WTC11 (cell line): Measurements from ENCODE around the gene TTR. TPM values are rescaled to one million over a fixed set of nuclear protein-coding genes. Genes with fewer than 3 reads are reported as not detected.

Experiments
- ATAC-seq: fragments of 200-7000 bp; cut with Tn5 transposase; 2 replicates; pipeline ENCODE4 v1.10.0; 2021; ENCODE audit warnings: mild to moderate bottlenecking, moderate library complexity
- CTCF ChIA-PET: fragments of 300-600 bp; sonication (Branson Sonifier 250); formaldehyde crosslinking; loops from one replicate; lab custom pipeline; 2021; ENCODE audit warnings: antibody characterized with exemption; lab: Charles Lee
- POLR2A ChIA-PET: fragments of 350-600 bp; sonication (Branson Sonifier 250); formaldehyde crosslinking; loops from one replicate; lab custom pipeline; 2021; ENCODE audit warnings: antibody characterized with exemption; lab: Charles Lee
- DNase-seq: peaks from one replicate; pipeline ENCODE4 v3.0.0; 2021; ENCODE audit warnings: low spot score
- H3K27ac Mint-ChIP-seq: 2 replicates; pipeline ENCODE4 v1.8.0; 2021; ENCODE audit warnings: mixed read lengths
- H3K27me3 Mint-ChIP-seq: 2 replicates; pipeline ENCODE4 v1.8.0; 2021; ENCODE audit warnings: low read depth, mild to moderate bottlenecking, moderate library complexity, mixed read lengths
- H3K36me3 Mint-ChIP-seq: 2 replicates; pipeline ENCODE4 v1.8.0; 2021; ENCODE audit warnings: mixed read lengths
- H3K4me1 Mint-ChIP-seq: 2 replicates; pipeline ENCODE4 v1.8.0; 2022; ENCODE audit warnings: mixed read lengths
- H3K4me3 Mint-ChIP-seq: 2 replicates; pipeline ENCODE4 v1.8.0; 2021; ENCODE audit warnings: mild to moderate bottlenecking, moderate library complexity, mixed read lengths
- H3K9me3 Mint-ChIP-seq: 2 replicates; pipeline ENCODE4 v1.8.0; 2021; ENCODE audit warnings: mixed read lengths
- ATF1 ChIP-seq: sonication (generic); formaldehyde crosslinking; IDR thresholded peaks from 2 replicates; pipeline ENCODE4 v1.8.1; 2023; ENCODE audit warnings: mild to moderate bottlenecking, moderate library complexity, missing genetic modification reagents
- CREB1 ChIP-seq: sonication (generic); formaldehyde crosslinking; IDR thresholded peaks from 2 replicates; pipeline ENCODE4 v1.8.0; 2023; ENCODE audit warnings: mild to moderate bottlenecking, missing genetic modification reagents
- CREM ChIP-seq: sonication (generic); formaldehyde crosslinking; IDR thresholded peaks from 2 replicates; pipeline ENCODE4 v1.8.1; 2022; ENCODE audit warnings: mild to moderate bottlenecking, missing genetic modification reagents, moderate library complexity
- FOXJ3 ChIP-seq: sonication (generic); formaldehyde crosslinking; IDR thresholded peaks from 2 replicates; pipeline ENCODE4 v1.9.0; 2021; ENCODE audit warnings: missing genetic modification reagents, mild to moderate bottlenecking, borderline replicate concordance
- FOXP1 ChIP-seq: sonication (generic); formaldehyde crosslinking; IDR thresholded peaks from 2 replicates; pipeline ENCODE4 v1.8.0; 2022; ENCODE audit warnings: missing genetic modification reagents, mild to moderate bottlenecking, moderate library complexity, borderline replicate concordance
- GRHL2 ChIP-seq: fragments of 250-450 bp; sonication (Bioruptor Pico); IDR thresholded peaks from 2 replicates; pipeline ENCODE4 v1.8.0; 2022; ENCODE audit warnings: mild to moderate bottlenecking, moderate library complexity; ENCODE audit not compliant: insufficient replicate concordance, severe bottlenecking
- GTF2I ChIP-seq: fragments of 250-450 bp; sonication (Bioruptor Pico); conservative IDR thresholded peaks from 2 replicates; pipeline ENCODE4 v1.4.0; 2021; ENCODE audit warnings: mild to moderate bottlenecking
- NFE2L1 ChIP-seq: sonication (generic); formaldehyde crosslinking; IDR thresholded peaks from 2 replicates; pipeline ENCODE4 v1.8.1; 2023; ENCODE audit warnings: missing genetic modification reagents
- PRRX2 ChIP-seq: fragments of 250-450 bp; sonication (Bioruptor Pico); IDR thresholded peaks from 2 replicates; pipeline ENCODE4 v1.8.0; 2021; ENCODE audit warnings: mild to moderate bottlenecking
- SMAD4 ChIP-seq: sonication (generic); formaldehyde crosslinking; IDR thresholded peaks from 2 replicates; pipeline ENCODE4 v1.8.0; 2022; ENCODE audit warnings: mild to moderate bottlenecking, missing genetic modification reagents
- ZBTB21 ChIP-seq: sonication (generic); formaldehyde crosslinking; IDR thresholded peaks from 2 replicates; pipeline ENCODE4 v1.8.1; 2023; ENCODE audit warnings: mild to moderate bottlenecking, missing genetic modification reagents, borderline replicate concordance
- ZNF121 ChIP-seq: sonication (generic); formaldehyde crosslinking; IDR thresholded peaks from 2 replicates; pipeline ENCODE4 v1.8.0; 2023; ENCODE audit warnings: missing genetic modification reagents
- ZNF263 ChIP-seq: sonication (generic); formaldehyde crosslinking; IDR thresholded peaks from 2 replicates; pipeline ENCODE4 v1.8.1; 2022; ENCODE audit warnings: low read depth, mild to moderate bottlenecking, moderate library complexity, missing genetic modification reagents
- ZNF416 ChIP-seq: fragments of 250-450 bp; sonication (Bioruptor Pico); IDR thresholded peaks from 2 replicates; pipeline ENCODE4 v1.9.0; 2021; ENCODE audit warnings: mild to moderate bottlenecking, inconsistent platforms
- total RNA-seq: library from RNA; stranded (reverse); gene quantifications from 3 replicates; pipeline ENCODE4 v1.2.3, GENCODE V29; 2021
- TF ChIP-seq, protein P1 (sequence below): fragments of 250-450 bp; sonication (Bioruptor Pico); IDR thresholded peaks from 2 replicates; pipeline ENCODE4 v1.9.0; 2021; ENCODE audit warnings: mild to moderate bottlenecking
- TF ChIP-seq, protein P2 (sequence below): sonication (generic); formaldehyde crosslinking; IDR thresholded peaks from 2 replicates; pipeline ENCODE4 v1.8.1; 2022; ENCODE audit warnings: missing genetic modification reagents, borderline replicate concordance
- TF ChIP-seq, protein P3 (sequence below): sonication (generic); formaldehyde crosslinking; IDR thresholded peaks from 2 replicates; pipeline ENCODE4 v1.8.0; 2022; ENCODE audit warnings: missing genetic modification reagents
- TF ChIP-seq, protein P4 (sequence below): fragments of 250-450 bp; sonication (Bioruptor Pico); IDR thresholded peaks from 2 replicates; pipeline ENCODE4 v2.1.2; 2022; ENCODE audit warnings: mild to moderate bottlenecking, moderate library complexity
- TF ChIP-seq, protein P5 (sequence below): sonication (generic); formaldehyde crosslinking; conservative IDR thresholded peaks from 2 replicates; pipeline ENCODE4 v1.8.1; 2023; ENCODE audit warnings: mild to moderate bottlenecking, low read depth, missing genetic modification reagents, moderate library complexity
- TF ChIP-seq, protein P6 (sequence below): sonication (generic); formaldehyde crosslinking; IDR thresholded peaks from 2 replicates; pipeline ENCODE4 v1.8.0; 2022; ENCODE audit warnings: mild to moderate bottlenecking, missing genetic modification reagents

The TTR gene
- total RNA-seq, 1 experiment from 2014 or later = 1.0 TPM

DNA sequence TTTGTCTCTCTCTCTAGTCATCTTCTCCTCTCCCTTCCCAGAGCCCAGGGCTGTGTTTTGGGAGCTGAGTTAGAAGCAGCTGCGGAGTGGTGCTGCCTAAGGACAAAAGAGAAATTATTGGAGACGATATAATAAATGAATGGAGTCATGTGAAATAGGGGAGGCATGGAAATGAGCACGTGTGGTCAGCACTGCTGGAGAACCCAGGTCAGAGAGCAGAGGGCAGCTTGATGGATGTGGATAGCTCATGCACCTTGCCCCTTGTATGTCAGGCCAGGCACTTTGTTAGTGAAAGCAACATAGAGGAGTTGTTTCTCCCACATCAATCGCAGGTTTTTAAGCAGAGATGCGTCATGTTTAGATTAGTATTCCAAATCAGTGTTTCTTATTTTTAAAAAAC, 15.7 kb downstream of the TTR start:
- Mint-ChIP-seq H3K4me3 (no peak overlapping the region), H3K9me3 (0 out of 2 replicates have a peak, but pooled peaks cover 3% of the 10 kb centered on the region), H3K4me1 (peaks cover 20% of the 10 kb centered on the region), H3K27ac (no peak overlapping the region), H3K27me3 (no peaks in the 10 kb centered on the region), H3K36me3 (no peaks in the 10 kb centered on the region)
- TF ChIP-seq NFE2L1 (CRISPR knock-in tag) (no peak), SMAD4 (CRISPR knock-in tag) (no peak), FOXP1 (CRISPR knock-in tag) (no peak), GTF2I (CRISPR knock-in tag) (no peak), ZNF263 (CRISPR knock-in tag) (no peak), CREB1 (CRISPR knock-in tag) (no peak), FOXJ3 (CRISPR knock-in tag) (no peak)
- TF ChIP-seq, protein P1, sequence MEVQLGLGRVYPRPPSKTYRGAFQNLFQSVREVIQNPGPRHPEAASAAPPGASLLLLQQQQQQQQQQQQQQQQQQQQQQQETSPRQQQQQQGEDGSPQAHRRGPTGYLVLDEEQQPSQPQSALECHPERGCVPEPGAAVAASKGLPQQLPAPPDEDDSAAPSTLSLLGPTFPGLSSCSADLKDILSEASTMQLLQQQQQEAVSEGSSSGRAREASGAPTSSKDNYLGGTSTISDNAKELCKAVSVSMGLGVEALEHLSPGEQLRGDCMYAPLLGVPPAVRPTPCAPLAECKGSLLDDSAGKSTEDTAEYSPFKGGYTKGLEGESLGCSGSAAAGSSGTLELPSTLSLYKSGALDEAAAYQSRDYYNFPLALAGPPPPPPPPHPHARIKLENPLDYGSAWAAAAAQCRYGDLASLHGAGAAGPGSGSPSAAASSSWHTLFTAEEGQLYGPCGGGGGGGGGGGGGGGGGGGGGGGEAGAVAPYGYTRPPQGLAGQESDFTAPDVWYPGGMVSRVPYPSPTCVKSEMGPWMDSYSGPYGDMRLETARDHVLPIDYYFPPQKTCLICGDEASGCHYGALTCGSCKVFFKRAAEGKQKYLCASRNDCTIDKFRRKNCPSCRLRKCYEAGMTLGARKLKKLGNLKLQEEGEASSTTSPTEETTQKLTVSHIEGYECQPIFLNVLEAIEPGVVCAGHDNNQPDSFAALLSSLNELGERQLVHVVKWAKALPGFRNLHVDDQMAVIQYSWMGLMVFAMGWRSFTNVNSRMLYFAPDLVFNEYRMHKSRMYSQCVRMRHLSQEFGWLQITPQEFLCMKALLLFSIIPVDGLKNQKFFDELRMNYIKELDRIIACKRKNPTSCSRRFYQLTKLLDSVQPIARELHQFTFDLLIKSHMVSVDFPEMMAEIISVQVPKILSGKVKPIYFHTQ (CRISPR knock-in tag) = no peak
- TF ChIP-seq, protein P2, sequence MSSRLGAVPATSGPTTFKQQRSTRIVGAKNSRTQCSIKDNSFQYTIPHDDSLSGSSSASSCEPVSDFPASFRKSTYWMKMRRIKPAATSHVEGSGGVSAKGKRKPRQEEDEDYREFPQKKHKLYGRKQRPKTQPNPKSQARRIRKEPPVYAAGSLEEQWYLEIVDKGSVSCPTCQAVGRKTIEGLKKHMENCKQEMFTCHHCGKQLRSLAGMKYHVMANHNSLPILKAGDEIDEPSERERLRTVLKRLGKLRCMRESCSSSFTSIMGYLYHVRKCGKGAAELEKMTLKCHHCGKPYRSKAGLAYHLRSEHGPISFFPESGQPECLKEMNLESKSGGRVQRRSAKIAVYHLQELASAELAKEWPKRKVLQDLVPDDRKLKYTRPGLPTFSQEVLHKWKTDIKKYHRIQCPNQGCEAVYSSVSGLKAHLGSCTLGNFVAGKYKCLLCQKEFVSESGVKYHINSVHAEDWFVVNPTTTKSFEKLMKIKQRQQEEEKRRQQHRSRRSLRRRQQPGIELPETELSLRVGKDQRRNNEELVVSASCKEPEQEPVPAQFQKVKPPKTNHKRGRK (CRISPR knock-in tag) = no peak
- TF ChIP-seq, protein P3, sequence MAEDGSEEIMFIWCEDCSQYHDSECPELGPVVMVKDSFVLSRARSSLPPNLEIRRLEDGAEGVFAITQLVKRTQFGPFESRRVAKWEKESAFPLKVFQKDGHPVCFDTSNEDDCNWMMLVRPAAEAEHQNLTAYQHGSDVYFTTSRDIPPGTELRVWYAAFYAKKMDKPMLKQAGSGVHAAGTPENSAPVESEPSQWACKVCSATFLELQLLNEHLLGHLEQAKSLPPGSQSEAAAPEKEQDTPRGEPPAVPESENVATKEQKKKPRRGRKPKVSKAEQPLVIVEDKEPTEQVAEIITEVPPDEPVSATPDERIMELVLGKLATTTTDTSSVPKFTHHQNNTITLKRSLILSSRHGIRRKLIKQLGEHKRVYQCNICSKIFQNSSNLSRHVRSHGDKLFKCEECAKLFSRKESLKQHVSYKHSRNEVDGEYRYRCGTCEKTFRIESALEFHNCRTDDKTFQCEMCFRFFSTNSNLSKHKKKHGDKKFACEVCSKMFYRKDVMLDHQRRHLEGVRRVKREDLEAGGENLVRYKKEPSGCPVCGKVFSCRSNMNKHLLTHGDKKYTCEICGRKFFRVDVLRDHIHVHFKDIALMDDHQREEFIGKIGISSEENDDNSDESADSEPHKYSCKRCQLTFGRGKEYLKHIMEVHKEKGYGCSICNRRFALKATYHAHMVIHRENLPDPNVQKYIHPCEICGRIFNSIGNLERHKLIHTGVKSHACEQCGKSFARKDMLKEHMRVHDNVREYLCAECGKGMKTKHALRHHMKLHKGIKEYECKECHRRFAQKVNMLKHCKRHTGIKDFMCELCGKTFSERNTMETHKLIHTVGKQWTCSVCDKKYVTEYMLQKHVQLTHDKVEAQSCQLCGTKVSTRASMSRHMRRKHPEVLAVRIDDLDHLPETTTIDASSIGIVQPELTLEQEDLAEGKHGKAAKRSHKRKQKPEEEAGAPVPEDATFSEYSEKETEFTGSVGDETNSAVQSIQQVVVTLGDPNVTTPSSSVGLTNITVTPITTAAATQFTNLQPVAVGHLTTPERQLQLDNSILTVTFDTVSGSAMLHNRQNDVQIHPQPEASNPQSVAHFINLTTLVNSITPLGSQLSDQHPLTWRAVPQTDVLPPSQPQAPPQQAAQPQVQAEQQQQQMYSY (CRISPR knock-in tag) = no peak
- CTCF ChIA-PET = interaction anchor here (1.1 kb wide), 1 partner anchor 38 kb away, joined by 3 read pairs; no protein-coding TSS in a partner anchor
- DNase-seq (no peak), ATAC-seq (no peak)
- POLR2A ChIA-PET = no interaction called here

DNA sequence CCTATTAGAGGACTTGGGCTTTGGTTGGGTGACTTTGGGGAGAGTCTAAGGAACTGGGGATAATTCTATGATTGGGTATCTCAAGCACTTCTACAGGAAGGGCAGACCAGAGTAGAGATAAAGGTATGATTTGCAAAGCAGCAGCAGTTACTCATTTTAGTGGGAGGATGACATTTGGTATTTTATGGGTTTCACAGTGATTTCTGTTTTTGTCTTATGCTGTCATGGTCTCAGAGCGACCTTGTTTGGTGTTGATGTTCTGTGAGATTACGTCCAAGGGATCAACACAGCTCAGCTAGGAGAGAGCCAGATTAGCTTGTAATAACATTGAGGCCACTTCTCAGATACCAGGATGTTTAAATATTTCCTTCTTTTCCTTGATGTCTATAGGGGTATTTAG, 18.2 kb downstream of the TTR start:
- no peak for DNase-seq
- Mint-ChIP-seq H3K27me3 (no peaks in the 10 kb centered on the region), H3K4me3 (no peak overlapping the region), H3K9me3 (no peaks in the 10 kb centered on the region), H3K36me3 (no peaks in the 10 kb centered on the region), H3K4me1 (peaks cover 28% of the 10 kb centered on the region), H3K27ac (no peak overlapping the region)
- CTCF ChIA-PET = interaction anchor here (1.2 to 2.5 kb wide), 7 partner anchors 9 to 210 kb away, joined by 4 to 35 read pairs (median 8); partner anchors contain the start of gene B4GALT6
- no peak for ATAC-seq
- POLR2A ChIA-PET = no interaction called here
- TF ChIP-seq ZBTB21 (CRISPR knock-in tag) (no peak), GRHL2 (CRISPR knock-in tag) (no peak), CREM (CRISPR knock-in tag) (no peak), FOXP1 (CRISPR knock-in tag) (no peak), PRRX2 (CRISPR knock-in tag) (no peak), ZNF121 (CRISPR knock-in tag) (no peak), ATF1 (CRISPR knock-in tag) (no peak), ZNF416 (CRISPR knock-in tag) (no peak)
- TF ChIP-seq, protein P4, sequence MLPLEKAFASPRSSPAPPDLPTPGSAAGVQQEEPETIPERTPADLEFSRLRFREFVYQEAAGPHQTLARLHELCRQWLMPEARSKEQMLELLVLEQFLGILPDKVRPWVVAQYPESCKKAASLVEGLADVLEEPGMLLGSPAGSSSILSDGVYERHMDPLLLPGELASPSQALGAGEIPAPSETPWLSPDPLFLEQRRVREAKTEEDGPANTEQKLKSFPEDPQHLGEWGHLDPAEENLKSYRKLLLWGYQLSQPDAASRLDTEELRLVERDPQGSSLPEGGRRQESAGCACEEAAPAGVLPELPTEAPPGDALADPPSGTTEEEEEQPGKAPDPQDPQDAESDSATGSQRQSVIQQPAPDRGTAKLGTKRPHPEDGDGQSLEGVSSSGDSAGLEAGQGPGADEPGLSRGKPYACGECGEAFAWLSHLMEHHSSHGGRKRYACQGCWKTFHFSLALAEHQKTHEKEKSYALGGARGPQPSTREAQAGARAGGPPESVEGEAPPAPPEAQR = no peak
- TF ChIP-seq, protein P5, sequence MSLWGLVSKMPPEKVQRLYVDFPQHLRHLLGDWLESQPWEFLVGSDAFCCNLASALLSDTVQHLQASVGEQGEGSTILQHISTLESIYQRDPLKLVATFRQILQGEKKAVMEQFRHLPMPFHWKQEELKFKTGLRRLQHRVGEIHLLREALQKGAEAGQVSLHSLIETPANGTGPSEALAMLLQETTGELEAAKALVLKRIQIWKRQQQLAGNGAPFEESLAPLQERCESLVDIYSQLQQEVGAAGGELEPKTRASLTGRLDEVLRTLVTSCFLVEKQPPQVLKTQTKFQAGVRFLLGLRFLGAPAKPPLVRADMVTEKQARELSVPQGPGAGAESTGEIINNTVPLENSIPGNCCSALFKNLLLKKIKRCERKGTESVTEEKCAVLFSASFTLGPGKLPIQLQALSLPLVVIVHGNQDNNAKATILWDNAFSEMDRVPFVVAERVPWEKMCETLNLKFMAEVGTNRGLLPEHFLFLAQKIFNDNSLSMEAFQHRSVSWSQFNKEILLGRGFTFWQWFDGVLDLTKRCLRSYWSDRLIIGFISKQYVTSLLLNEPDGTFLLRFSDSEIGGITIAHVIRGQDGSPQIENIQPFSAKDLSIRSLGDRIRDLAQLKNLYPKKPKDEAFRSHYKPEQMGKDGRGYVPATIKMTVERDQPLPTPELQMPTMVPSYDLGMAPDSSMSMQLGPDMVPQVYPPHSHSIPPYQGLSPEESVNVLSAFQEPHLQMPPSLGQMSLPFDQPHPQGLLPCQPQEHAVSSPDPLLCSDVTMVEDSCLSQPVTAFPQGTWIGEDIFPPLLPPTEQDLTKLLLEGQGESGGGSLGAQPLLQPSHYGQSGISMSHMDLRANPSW = no peak
- TF ChIP-seq, protein P2 (CRISPR knock-in tag) = no peak
- TF ChIP-seq, protein P6, sequence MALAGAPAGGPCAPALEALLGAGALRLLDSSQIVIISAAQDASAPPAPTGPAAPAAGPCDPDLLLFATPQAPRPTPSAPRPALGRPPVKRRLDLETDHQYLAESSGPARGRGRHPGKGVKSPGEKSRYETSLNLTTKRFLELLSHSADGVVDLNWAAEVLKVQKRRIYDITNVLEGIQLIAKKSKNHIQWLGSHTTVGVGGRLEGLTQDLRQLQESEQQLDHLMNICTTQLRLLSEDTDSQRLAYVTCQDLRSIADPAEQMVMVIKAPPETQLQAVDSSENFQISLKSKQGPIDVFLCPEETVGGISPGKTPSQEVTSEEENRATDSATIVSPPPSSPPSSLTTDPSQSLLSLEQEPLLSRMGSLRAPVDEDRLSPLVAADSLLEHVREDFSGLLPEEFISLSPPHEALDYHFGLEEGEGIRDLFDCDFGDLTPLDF (CRISPR knock-in tag) = no peak
